NCI-H1417 treated with DMSO at 0.1 percent for 48 hours (cell line): Measurements from ENCODE around the gene GOLGA6A.
"Not testable (repeated sequence)": the region's sequence is repeated elsewhere in the genome, so short reads cannot be mapped to it uniquely, and the experiment has no call there.

Experiments used
- DNase-seq: peaks from one replicate; lab custom pipeline; 2025; lab: John Stamatoyannopoulos, UW

Gene GOLGA6A

GRCh38 chr15:74053517-74053916 is 28.8 kb downstream of the GOLGA6A start:
- no peak for DNase-seq

DNA sequence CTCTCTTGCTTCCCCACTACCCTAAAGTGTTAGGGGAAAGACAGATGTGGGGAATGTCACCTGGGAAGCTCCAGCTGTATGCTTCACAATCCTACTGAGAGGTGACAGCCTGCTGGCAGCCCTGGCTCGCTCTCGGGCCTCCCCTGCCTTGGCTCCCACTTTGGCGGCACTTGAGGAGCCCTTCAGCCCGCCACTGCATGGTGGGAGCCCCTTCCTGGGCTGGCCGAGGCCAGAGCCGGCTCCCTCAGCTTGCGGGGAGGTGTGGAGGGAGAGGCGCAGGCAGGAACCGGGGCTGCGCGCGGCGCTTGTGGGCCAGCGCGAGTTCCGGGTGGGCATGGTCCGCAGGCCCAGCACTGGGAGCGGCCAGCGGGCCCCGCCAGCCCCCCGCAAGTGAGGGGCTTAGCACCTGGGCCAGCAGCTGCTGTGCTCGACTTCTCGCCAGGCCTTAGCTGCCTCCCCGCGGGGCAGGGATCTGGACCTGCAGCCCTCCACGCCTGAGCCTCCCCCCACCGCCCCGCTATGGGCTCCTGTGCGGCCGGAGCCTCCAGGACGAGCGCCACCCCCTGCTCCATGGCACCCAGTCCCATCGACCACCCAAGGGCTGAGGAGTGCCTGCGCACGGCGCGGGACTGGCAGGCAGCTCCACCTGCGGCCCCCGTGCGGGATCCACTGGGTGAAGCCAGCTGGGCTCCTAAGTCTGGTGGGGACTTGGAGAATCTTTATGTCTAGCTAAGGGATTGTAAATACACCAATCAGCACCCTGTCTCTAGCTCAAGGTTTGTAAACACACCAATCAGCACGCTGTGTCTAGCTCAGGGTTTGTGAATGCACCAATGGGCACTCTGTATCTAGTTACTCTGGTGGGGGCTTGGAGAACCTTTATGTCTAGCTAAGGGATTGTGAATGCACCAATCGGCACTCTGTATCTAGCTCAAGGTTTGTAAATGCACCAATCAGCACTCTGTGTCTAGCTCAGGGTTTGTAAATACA is 29.8 kb downstream of the GOLGA6A start:
- not testable (repeated sequence) for DNase-seq

DNA sequence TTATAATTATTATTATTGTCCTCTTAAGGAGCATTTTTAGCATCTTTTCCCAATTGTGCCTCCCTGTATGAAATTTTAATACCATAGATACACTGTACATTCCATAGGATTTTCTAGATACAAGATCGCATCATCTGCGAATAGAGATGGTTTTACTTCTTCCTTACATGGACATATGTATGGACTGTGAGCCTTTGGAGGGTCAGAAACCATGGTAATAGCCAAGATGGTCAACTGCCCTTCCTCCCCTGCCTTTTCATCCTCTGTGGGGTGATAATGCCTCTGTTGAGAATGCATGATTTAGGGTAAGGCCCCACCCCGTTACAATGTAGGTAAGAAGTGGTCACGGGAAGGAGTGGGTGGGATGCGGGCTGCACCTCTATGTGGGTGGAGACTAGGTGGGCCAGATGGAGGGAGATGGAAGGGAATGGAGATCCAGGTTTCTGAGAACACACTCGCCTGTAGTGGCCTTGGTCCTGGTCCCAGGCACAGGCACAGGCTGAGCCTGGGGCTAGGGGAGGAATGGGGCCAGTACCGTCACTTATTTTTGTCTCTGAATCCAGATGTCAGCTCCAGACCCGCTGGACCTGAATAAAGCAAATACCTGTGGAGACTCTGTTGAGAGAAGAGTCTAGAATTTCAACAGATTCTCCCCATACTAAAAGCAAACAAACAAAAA is 31.7 kb downstream of the GOLGA6A start:
- no peak for DNase-seq

DNA sequence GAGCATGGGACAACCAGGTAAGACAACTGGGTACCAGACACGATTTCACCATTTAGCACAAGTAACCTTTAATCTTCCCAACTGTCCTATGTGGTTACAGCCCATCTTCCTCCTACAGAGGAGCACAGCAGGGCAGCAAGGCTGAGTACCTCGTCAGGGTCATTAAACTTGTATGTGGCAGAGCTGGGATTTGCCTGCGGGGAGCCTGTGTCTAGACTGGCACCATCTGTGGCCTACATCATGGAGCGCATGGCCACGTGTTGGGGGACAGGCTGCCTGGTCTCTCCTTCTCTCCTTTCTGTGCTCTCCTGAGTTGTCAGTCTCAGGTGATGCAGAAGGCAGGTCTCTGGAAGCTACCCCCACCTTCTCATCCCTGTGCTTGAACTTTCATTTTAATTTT is 32.2 kb downstream of the GOLGA6A start:
- DNase-seq, result no peak

DNA sequence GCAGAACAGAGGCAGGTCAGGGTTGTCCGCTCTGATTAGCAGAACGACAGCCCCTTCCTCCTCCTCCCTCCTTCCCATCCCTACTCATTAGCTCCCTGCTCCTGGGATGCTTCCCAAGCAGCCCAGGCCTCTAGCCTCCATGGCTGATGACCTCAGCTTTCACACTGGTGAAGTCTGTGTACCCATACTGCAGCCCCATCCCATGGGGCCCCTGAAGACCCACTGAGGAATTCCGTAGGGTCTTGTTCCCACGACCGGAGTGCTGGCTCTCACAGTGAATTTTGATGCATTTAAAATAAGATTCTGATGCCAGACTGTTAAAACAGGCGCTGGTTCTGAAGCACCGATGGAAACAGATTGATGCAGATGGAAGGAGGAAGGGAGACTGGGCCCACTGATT is 36.1 kb downstream of the GOLGA6A start:
- no peak for DNase-seq

- DNase-seq, result no peak
These were observed 36.6 kb downstream of the GOLGA6A start for GRCh38 chr15:74045636-74046274.

GRCh38 chr15:74045184-74045583 is 37.2 kb downstream of the GOLGA6A start:
- no peak for DNase-seq

- DNase-seq, result no peak
These were observed 37.9 kb downstream of the GOLGA6A start for GRCh38 chr15:74044267-74045110.

DNA sequence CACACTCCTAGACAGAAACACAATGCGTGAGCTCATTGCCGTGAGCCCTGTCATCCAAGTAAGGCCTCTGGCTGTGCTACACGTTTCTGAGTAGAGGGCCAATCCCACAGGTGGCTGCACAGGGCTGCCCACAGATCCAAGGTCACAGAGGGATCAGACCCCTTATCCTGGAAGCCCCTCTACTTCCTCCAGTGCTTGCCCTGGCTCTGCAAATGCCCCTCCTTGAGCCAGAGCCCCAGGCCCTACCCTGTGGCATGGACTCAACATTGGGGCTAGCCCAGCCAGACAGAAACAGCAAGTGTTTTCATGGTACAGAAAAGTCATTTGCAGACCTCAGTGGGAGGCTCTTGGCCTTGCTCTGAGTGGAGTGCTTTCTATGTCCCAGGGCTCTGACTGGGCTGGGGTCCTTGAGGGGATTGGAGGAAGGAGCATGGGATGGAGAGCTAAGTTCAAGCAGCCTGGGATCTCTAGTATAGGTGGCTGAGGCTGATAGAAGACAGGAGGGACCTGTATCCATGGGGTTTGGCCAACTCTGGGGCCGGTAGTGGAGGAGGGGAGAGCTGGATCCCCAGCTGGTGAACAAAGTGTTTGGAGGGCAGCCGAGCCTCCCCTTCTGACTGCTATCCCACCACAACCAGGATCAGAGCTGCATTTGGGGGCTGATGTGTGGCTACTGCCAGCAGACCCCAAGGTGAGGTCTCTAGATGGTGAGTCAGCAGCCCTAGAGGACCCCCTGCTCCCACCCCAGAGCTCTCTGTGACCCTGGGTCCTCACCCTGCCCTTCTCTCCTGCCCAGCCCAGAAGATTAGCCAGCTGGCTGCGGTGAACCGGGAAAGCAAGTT is 38.7 kb downstream of the GOLGA6A start:
- DNase-seq, result no peak

DNA sequence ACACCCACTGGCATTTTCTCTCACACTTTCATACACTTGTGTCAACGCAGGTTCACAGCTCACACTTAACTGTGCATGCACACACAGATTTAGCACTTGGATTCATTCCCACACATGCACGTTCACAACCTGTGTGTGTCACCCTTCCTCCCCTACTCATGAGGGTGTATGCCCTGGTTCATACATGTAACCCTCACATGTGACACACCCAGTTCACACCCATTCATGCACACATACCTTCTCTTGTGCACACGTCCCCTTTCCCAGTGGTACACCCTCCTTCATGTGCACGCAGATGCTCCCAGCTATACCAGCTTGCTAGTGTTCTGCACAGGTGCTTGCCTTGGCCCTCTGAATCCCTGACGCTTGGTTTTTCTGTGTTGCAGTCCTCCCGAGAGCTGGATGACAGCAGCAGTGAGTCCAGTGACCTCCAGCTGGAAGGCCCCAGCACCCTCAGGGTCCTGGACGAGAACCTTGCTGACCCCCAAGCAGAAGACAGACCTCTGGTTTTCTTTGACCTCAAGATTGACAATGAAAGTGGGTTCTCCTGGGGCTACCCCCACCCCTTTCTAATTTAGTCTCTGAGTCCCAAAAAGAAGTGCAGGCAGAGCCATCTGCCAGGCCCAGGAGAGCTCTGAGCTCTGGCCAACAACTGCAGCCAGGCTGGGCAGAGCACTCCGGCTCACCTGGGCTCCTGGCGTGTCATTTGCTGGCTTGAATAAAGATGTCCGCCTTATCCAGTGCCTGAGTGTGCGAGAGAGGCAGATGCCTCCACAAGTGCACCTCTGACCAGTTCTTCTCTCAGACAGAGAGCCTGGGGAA is 39.5 kb downstream of the GOLGA6A start:
- no peak for DNase-seq

DNA sequence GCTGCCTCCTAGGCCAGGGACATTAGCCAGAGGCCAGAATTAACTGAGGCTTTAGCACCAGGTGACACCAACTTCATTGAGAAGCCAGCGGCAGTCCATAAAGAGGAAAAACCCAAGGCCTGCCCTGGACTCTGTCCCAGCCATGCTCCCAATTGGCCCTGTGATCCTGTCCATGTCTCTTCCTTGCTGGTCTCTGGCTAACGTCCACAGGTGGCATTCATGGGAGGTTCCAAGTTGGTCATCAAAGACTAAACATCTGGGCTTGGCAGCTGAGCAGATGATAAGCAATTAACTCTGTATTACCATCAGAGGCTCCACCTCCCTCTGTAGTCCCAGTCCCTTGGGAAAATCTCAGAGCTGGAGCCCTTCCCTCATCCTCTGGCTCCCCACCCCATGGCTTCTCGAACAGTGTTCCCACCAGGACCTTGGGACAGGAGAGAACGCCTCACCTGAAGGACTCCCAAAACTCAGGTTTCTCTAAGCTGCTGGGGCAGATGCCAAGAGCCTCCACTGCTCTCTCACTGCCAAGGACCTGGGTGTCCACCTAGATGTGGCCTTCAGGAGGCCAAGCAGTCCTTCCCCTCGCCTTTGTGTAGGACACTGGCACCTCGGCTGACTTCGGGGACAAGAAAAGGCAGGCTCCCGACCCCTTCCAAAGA is 40.4 kb downstream of the GOLGA6A start:
- DNase-seq, result no peak

DNA sequence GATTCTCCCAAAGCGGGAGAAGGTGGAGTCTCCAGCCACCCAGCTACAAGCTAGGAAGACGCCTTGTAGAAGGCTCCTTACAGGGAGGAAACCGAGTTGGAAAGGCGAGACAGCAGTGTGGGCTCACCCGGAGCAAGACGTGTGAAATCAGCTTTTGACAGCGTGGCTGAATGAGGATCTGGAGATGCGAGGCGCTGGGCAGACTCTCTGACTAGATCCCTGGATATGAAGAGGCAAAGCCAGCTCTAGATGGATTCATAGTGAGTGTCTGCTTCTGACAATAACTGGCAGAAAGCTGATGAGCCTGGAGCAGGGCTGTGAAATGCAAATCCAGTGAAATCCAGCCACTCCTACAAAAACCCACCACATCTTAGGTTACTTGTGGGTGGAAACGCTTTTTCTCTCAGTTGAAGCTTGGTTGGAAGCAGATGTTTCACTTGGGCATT is 41.0 kb downstream of the GOLGA6A start:
- DNase-seq, result no peak

DNA sequence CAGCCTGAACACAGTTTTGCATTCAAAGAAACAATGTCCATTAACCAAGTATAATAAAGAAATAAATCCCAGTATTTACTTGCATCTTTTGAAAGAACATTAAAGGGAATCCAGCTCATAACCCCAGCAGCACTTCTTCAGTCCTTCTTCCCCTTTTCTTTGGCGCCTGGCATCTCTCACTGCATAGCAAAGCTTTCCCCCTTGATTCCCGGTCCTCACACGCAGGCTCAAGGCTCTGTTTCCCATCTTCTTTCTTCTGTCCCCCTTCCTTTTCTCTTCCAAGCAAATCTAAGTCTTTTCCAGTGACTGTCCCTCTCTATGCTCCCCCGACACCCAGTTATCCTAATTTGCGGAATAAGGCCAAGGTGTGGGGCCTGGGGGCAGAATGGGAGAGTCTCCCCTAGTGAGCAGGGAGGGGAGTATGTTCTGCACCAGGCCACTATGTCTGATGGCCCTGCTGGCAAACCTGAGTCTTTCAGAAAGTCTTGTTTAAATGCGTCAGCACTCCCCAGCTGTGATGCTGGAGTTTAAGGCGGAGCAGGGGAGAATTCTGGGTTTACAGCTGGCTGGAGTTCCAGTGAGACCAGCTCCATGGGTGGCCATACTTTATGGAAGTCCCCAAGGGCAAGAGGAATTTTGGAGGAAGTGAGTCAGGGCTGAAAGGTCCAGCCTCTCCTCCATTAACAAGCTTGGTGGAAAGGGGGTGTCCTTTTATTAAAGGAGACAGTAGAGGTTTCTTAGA is 42.1 kb downstream of the GOLGA6A start:
- no peak for DNase-seq

GRCh38 chr15:74039656-74040010 is 42.7 kb downstream of the GOLGA6A start:
- DNase-seq, result no peak

DNA sequence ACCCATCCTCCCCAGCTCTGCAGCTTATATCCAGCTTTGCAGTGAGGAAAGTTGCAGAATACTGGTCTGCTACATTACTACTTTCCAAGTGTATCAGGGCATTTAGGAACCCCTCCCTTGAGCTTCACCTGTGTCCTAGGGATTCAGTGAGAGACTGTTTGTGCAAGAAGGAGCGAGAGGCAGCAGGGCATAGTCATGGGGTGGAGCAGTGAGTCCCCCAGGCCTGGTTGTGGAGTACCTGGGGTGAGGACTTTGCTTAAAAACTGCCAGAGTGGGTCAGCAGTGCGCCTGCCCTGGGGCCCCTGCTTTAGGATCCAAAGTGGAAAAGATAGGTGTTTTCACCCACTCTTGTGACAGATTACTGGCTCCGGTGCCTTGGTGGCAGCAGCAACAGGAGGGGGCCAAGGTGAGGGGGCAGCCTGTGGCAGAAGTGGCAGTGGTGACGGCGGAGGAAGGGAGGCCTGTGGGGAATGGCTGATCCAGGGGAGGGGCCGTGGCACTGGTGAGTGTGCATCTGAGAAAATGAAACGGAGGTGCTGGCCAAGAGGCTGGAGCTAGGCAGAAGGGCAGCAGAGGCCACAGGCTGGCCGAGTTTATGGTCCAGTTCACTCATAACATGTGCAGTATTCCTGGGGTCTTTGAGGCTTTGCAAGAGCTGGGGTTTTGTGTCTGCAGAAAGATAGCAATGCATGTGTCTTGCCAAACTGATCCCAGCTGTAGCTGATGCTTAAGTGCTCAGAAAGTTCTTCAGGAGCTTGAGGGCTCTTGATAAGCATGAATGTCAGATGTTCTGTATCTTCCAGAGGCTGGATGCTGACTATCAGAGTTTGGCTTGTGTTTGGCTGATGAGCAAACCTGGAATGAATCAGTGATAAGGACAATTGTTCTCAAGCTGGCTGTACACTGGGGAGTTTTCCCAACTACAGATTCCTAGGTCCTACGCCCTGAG is 43.4 kb downstream of the GOLGA6A start:
- DNase-seq, result no peak

- no peak for DNase-seq
These were observed 44.9 kb downstream of the GOLGA6A start for GRCh38 chr15:74037171-74038117.
